IPS-15b (cell line): ENCODE measurements around the gene PCDHGB2.
"Not testable (repeated sequence)": the region's sequence is repeated elsewhere in the genome, so short reads cannot be mapped to it uniquely, and the experiment has no call there.

ENCODE experiments used
- H3K27me3 ChIP-seq: one replicate; pipeline ENCODE4 v1.6.1; 2013; ENCODE audit warnings: low read length; ENCODE audit not compliant: control insufficient read depth, insufficient read depth
- H3K36me3 ChIP-seq: one replicate; pipeline ENCODE4 v1.6.1; 2013; ENCODE audit warnings: low read length; ENCODE audit not compliant: control insufficient read depth, insufficient read depth
- H3K4me1 ChIP-seq: one replicate; pipeline ENCODE4 v1.6.1; 2013; ENCODE audit warnings: mild to moderate bottlenecking, low read length; ENCODE audit not compliant: control insufficient read depth, insufficient read depth
- H3K4me3 ChIP-seq: one replicate; pipeline ENCODE4 v1.5.1; 2013; ENCODE audit warnings: low read depth, low read length
- H3K9ac ChIP-seq: one replicate; pipeline ENCODE4 v1.6.1; 2013; ENCODE audit warnings: low read depth, mild to moderate bottlenecking, low read length
- H3K9me3 ChIP-seq: one replicate; pipeline ENCODE4 v1.6.1; 2013; ENCODE audit warnings: mild to moderate bottlenecking, low read length; ENCODE audit not compliant: control insufficient read depth, insufficient read depth

PCDHGB2 gene

DNA sequence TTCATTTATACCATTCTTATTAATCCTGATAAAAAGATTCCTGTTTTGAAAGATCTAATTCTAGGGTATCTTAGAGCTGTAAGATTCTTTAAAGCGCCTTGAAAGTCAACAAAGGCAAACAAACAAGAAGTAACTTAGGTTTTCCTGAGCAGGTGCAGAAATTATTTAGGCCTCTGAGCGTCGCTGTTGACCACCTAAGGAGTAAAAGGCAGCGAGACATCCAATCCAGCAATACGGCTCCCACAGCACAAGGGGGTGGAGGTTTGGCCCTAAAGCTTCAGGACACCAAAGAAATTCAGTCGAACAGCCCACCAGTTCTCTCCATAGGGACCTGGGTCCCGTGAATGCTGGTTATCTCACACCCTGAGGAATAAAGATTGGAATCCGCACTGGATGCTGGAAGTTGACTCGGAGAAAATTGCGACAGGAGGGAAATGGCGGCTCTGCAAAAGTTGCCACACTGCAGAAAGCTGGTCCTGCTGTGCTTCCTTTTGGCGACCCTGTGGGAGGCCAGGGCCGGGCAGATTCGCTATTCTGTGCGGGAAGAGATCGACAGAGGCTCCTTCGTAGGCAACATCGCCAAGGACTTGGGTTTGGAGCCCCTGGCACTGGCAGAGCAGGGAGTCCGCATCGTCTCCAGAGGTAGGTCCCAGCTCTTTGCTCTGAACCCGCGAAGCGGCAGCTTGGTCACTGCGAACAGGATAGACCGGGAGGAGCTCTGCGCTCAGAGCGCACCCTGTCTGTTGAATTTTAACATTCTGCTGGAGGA, 21.1 kb upstream of the PCDHGB2 start, which contains the start of gene PCDHGA2:
PCDHGA2 (plus strand) TSS at position 223 of the 769 bp plus-strand sequence.
- Histone ChIP-seq H3K9me3 (peaks cover 5% of the 10 kb centered on the region), H3K27me3 (no peaks in the 10 kb centered on the region), H3K9ac (no peak within 1 kb of the TSS), H3K4me1 (no peaks in the 10 kb centered on the region), H3K36me3 (no peaks in the 10 kb centered on the region), H3K4me3 (peak within 1 kb of the TSS; percentile 39)

DNA sequence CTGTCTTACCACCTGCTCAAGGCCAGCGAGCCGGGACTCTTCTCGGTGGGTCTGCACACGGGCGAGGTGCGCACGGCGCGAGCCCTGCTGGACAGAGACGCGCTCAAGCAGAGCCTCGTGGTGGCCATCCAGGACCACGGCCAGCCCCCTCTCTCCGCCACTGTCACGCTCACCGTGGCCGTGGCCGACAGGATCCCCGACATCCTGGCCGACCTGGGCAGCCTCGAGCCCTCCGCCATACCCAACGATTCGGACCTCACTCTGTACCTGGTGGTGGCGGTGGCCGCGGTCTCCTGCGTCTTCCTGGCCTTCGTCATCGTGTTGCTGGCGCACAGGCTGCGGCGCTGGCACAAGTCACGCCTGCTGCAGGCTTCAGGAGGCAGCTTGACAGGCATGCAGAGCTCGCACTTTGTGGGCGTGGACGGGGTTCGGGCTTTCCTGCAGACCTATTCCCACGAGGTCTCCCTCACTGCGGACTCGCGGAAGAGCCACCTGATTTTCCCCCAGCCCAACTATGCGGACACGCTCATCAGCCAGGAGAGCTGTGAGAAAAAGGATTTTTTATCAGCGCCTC, 18.9 kb upstream of the PCDHGB2 start:
- H3K4me1 ChIP-seq, H3K27me3 ChIP-seq, H3K9ac ChIP-seq, H3K4me3 ChIP-seq, H3K36me3 ChIP-seq: not testable (repeated sequence)
- H3K9me3 ChIP-seq: peaks cover 13% of the 10 kb centered on the region

DNA sequence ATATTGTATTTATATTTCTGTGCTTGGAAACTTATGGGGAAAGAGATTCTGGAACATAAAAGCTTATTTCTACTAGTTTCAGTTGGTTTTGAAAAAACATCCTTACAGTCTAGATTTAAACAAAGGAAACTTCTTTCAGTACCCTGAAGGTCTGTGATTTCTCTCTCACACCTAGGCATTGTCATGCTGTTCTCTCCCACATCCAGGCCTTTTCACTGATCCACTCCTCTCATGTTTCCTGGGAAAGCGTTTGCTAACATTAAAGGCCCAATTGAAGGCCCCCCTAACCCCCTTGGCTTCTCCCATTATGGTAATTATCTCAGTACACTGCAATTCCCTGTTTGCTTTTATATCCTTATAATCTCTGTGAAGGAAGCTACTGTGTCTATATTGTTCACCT, 17.0 kb upstream of the PCDHGB2 start:
- no peak overlapping the region for H3K9ac ChIP-seq
- peaks cover 13% of the 10 kb centered on the region for H3K9me3 ChIP-seq
- no peaks in the 10 kb centered on the region for H3K4me1 ChIP-seq
- H3K27me3 ChIP-seq: no peaks in the 10 kb centered on the region
- no peaks in the 10 kb centered on the region for H3K36me3 ChIP-seq
- no peak overlapping the region for H3K4me3 ChIP-seq

GRCh38 chr5:141343242-141343952, 16.4 kb upstream of the PCDHGB2 start, which contains the start of gene PCDHGA3:
PCDHGA3 (plus strand) TSS chr5:141343829; CDS start chr5:141344034, 205 bp downstream.
- Histone ChIP-seq H3K4me1 (no peaks in the 10 kb centered on the region), H3K4me3 (no peak within 1 kb of the TSS), H3K9ac (no peak within 1 kb of the TSS), H3K36me3 (no peaks in the 10 kb centered on the region), H3K27me3 (no peaks in the 10 kb centered on the region), H3K9me3 (peaks cover 13% of the 10 kb centered on the region)

GRCh38 chr5:141343953-141344463, 15.8 kb upstream of the PCDHGB2 start:
- no peaks in the 10 kb centered on the region for H3K4me1 ChIP-seq
- no peak overlapping the region for H3K9ac ChIP-seq
- no peaks in the 10 kb centered on the region for H3K36me3 ChIP-seq
- no peaks in the 10 kb centered on the region for H3K27me3 ChIP-seq
- no peak overlapping the region for H3K4me3 ChIP-seq
- H3K9me3 ChIP-seq: peaks cover 13% of the 10 kb centered on the region

GRCh38 chr5:141345327-141345726, 14.5 kb upstream of the PCDHGB2 start:
- peaks cover 8% of the 10 kb centered on the region for H3K9me3 ChIP-seq
- no peak overlapping the region for H3K9ac ChIP-seq
- H3K4me1 ChIP-seq: no peaks in the 10 kb centered on the region
- no peaks in the 10 kb centered on the region for H3K27me3 ChIP-seq
- no peak overlapping the region for H3K4me3 ChIP-seq
- H3K36me3 ChIP-seq: no peaks in the 10 kb centered on the region

GRCh38 chr5:141346017-141346416, 13.8 kb upstream of the PCDHGB2 start:
- H3K9ac ChIP-seq, H3K27me3 ChIP-seq, H3K36me3 ChIP-seq, H3K9me3 ChIP-seq, H3K4me3 ChIP-seq, H3K4me1 ChIP-seq: not testable (repeated sequence)

- Histone ChIP-seq H3K9me3 (peaks cover under 1% of the 10 kb centered on the region), H3K4me1 (no peaks in the 10 kb centered on the region), H3K4me3 (peak within 1 kb of the TSS; percentile 41), H3K27me3 (no peaks in the 10 kb centered on the region), H3K36me3 (no peaks in the 10 kb centered on the region), H3K9ac (peak within 1 kb of the TSS; percentile 37)
These were observed 9.7 kb upstream of the PCDHGB2 start, which contains the start of gene PCDHGB1 for GRCh38 chr5:141349917-141350619. PCDHGB1 (plus strand) TSS chr5:141350099; CDS start chr5:141350261, 162 bp downstream.

- H3K9ac ChIP-seq: no peak overlapping the region
- H3K4me3 ChIP-seq: no peak overlapping the region
- H3K36me3 ChIP-seq: no peaks in the 10 kb centered on the region
- H3K9me3 ChIP-seq: peaks cover 3% of the 10 kb centered on the region
- H3K27me3 ChIP-seq: no peaks in the 10 kb centered on the region
- no peaks in the 10 kb centered on the region for H3K4me1 ChIP-seq
These were observed 8.2 kb upstream of the PCDHGB2 start for GRCh38 chr5:141351591-141351990.

- H3K4me1 ChIP-seq: no peaks in the 10 kb centered on the region
- H3K4me3 ChIP-seq: no peak within 1 kb of the TSS
- H3K36me3 ChIP-seq: no peaks in the 10 kb centered on the region
- no peak within 1 kb of the TSS for H3K9ac ChIP-seq
- H3K27me3 ChIP-seq: no peaks in the 10 kb centered on the region
- H3K9me3 ChIP-seq: peaks cover 3% of the 10 kb centered on the region
These were observed 4.8 kb upstream of the PCDHGB2 start, which contains the start of gene PCDHGA4 for GRCh38 chr5:141354900-141355469. PCDHGA4 (plus strand) TSS chr5:141355021; CDS start chr5:141355108, 87 bp downstream.

- Histone ChIP-seq H3K9ac (no peak overlapping the region), H3K4me3 (no peak overlapping the region), H3K4me1 (no peaks in the 10 kb centered on the region), H3K9me3 (peaks cover 3% of the 10 kb centered on the region), H3K36me3 (no peaks in the 10 kb centered on the region), H3K27me3 (no peaks in the 10 kb centered on the region)
These were observed 4.2 kb upstream of the PCDHGB2 start for GRCh38 chr5:141355641-141356040.
